ENCODE data around the gene RAD51B.

RAD51B gene

DNA sequence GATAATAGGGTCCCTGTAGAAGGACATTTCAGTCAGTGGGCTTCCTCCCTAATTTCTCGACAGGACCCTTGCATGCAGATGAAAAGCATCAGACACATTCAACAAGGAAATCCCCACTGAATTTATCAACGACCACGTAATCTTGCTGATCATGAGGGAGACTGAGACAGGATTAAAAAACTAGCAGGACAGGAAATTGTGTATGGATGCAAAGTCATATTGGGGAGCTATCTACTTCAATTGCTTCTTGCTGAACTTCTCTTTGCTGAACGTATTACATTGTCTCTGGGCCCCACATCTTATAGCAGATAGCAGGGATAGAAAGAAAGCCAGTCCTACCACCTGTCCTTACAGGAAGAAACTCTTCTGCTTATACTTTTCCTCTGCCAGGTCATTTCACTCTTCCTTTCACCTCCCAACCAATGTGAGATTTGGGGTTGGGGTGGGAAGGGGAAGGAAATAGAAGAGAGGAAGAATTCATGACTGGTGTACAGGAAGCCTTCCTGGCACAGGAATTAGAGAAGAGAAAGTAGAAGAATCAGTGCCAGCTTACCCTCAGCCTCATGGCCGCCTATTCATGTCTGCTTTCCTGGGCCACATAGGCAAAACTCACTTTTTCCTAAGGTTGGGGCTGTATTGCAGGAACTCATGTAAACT is 640.0 kb downstream of the RAD51B start:
- no peak for DNase-seq

DNA sequence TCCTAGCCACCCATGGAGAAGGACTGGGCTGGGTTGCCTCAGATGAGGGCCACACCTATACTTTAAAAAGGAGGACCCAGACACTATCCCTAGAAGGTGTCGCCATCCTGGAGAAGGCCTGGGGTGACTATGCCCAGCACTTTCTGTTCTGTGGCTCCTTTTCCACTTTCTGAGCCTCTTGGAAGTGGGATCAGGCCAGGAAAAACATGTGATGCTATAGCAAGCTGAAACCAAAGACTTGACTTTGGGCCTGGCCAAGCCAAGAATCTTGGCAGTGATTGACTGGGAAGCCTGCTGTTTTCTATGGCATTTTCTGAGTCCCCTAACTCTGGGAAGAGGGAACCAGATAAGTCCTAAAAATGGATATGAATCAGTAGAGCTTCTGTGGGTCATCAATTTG is 641.0 kb downstream of the RAD51B start:
- DNase-seq, result no peak

DNA sequence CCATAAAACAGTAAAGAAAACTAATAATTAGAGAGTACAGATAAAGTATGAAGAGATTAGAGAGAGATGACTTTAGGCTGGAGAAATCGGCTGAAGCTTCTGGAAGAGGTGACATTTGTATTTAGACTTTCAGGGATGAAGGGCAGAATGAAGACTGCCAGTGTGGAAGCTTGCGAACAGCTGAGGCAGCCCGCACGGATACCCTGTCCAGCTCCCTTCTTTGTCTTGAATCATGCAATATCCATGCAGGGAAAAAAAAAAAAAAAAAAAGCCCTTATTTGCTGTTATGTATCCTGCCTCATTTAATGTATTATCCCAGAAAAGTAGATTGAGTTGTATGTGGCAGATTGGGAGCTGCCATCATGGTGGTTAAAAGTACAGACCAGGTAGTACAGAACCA is 641.5 kb downstream of the RAD51B start:
- DNase-seq, result no peak

DNA sequence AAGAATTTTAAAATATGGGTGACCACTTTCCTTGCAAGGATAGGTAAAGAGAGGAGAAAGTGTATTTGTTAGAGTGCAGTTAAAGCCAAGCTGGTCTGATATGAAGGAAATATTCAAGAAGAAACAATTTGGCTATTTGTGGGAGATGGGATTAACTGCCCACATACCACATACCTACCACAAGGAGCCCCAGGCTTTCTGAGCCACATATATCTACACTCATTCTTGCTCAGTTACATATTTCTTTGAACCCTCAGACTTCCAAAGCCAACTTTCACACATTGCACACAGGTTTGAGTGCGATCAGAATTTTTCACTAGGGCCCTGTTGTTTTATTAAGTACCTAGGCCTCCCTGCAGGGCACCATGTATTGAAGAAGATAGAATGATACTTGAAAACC is 643.1 kb downstream of the RAD51B start:
- DNase-seq, result no peak

DNA sequence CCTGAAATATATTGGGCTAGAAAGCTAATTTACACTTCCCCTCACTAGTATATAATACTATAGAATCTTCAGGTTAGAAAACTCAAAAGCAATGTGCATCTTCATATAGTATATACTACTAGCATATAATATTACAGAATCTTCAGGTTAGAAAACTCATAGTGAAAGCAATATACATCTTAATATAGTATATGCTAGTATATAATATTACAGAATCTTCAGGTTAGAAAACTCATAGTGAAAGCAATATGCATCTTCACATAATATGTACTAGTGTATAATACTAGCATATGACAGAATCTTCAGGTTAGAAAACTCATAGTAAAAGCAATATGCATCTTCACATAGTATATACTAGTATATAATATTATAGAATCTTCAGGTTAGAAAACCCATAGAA is 643.7 kb downstream of the RAD51B start:
- DNase-seq, result no peak

DNA sequence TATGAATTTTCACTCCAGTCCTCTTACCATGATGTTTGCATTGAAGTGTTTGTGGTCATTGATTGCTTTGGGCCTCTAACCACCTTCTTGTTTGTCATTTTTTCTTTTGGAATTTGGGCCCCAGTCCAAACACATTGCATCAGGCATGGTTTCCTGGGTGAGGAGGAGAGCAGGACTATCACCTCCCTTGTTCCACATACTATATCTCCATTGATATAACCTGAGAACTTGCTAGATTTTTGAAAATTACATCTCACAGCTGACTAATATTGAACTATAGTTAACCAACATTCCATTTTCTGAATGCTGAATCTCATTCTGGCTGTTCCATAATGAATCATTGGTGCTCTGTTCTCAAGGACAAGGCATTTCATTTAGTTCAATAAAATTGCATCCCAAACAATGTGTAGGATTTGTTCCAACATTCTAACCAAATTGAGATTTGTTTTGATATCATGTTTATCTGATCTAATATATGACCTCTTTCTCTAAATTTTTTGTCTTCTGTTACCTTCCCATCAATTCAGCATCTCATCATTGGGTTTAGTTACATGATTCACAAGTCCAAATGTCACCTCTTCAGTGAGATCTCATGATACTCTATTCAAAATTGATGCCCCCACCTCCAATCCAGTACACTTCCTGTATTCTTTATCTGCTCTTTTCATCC is 644.3 kb downstream of the RAD51B start:
- no peak for DNase-seq

DNA sequence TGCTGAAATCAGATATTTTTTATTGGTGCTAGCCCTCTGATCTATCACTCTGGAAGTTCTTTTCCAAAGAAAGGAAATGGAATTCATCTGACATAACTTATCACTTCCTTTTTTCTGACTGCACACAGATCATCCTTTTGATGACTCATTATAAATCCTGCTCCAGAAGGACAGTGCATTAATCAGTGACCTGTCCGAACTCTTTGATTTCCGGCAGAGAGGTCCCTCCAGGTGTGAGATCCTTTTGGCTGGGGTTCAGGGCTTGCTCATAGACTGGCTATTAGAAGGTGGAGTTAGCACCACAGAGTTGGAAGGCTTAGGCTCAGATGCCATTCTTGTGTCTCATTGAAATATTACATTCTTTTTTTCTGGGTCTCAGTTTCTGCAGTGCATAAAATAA is 645.1 kb downstream of the RAD51B start:
- no peak for DNase-seq

DNA sequence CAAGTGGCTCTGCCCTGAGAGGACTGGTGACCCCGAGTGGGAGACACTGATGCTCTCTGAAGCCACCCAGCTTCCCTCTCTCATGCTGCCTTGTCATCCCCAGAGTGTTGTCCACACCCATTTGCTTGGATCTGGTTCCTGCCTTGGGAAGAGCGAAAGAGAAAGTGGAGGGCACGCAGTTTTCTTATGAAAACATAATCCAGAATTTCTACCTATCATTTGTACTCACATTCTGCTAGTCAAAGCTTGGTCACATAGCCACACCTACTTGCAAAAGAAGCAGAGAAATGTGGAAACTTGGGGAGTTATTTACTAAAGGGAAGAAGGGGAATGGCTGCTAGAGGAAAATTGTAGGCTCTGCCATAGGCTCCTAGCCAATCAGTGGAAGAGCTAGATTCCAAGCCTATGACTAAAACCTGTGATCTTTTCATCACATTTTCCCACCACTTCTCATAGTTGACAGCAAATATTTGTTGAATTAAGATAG is 647.0 kb downstream of the RAD51B start:
- no peak for DNase-seq

DNA sequence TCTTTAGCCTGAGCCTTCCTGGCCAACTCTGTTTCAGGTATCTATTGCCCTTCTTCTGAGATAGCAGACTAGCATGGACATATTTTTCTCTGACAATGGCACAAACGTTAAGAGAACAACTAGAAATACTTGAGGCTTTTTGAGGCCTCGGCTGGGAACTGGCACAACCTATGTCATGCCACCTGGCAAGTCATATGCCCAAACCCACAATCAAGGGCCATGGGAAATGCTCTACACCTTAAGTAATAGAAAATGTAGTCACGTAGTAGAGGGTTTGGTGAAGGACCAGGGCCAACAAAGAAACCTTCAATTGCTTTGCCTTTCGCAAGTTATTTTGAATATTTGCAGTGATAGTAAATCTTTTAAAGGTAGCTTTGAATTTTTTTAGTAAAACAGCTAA is 647.8 kb downstream of the RAD51B start:
- DNase-seq, result no peak

DNA sequence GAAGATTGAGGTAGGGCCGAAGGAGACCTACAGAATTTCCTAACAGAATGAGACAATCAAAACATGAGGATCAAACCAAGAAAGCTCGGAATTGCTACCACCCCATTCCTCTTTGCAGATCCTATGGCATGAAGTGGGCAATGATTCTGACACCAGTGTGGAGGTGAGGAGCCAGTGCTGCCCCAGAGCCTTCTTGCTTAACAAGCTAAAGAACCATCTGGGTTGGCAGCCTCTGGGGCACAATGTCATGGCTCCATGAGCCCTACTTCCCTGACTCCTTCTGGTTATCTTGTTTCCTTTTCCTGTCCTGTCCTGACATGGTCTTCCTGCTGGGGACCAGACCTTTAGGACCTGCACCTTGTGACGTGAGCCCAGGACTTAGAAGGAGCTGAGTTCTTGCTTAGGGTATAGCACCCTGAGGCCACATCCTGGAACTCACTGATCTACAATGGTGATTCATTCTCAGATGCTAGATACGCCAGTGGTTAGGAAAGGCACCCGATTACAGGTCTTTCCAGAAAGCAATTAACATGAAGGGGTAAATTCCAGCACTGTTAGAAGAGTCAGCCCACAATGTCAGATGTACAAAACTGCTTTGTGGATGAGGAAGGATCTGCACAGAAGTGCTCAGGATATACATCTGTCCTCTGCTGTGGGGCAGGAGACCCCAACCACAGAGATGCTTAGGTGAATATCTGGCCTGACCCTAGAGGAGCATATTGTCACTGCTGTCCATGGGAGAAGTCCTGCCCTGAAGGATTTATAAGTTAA is 649.0 kb downstream of the RAD51B start:
- no peak for DNase-seq

DNA sequence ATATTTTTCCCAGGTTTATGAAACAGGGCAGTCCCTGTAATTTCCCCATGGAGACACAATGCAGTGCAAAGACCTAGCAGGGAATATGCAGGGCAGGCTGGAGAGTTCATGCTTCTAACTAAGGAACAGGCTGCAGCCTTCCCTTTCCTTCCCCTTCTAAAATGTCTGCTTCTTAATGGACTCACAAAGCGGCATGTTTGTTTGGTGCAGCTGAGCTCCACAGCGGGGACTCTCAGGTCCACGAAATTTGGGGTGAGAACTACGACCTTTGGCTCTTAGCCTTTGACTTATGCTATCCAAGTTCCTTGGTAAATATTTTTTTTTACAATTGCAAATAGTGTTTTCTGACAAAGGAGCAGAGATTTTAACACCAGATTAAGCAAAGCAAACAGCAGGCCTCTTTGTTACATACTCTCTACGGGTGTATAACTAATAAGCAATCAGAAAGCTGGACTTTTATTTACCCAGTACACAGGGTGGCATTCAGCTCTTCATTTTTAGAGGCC is 649.7 kb downstream of the RAD51B start:
- DNase-seq, result no peak

DNA sequence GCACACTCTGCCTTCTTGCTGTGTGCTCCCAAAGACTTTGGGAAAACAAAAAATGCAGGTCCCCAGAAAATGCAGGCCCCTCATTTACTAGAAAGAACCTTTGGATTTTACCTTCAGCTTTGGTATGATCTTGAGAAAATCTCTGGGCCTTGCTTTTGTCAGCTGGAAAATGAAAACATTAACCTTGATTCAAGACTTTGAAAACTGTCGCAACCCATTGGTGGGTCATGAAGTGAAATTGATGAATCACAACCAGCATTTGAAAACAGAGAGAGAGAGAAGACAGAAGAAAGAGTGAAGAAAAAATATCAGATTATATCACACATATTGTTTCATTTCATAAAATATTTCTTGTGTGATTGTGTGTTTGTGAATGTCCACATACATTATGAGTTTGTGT is 650.8 kb downstream of the RAD51B start:
- no peak for DNase-seq

DNA sequence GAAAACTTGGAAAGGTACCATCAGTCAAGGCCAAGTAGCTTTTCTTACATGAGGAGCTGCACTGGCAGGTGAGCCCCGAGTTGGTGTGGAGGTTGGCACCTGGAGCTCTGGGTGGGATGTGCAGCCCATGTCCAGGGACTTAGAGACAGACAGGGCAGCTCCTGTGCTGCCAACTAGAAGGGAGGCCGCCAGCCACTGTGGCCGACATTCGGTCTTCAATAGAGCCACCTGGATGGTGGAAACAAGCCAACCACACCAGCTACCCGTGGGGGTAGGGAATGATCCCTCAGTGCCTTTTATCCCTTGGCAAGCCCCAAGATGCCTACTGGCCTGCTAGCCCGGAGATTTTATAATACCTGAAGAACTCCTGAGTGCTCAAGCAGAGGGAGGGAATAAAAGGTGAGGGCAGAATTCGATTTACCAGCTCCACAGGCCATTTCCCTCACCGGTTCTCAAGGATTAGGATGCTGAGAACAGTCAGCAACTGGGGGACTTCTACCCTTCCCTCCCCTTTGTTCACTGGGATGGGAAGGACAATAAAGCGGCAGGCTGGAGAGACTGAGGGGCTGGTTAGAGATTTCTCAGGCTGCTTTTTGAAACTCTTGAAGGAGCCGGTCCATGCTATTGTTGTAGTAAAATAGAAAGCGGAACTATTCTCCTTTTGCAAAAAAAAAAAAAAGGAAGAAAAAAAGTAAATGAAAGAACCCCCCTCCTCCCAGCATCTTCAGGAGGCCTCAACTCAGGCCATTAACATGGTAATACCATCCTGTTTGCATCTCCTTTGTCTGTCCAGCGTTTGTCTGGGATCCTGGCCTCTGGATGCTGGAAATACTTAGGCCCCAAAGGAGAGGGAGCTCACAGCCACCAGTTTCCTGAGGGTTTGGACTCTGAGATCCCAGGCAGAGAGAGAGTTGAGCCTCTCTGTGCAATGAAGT is 651.7 kb downstream of the RAD51B start:
- no peak for DNase-seq

DNA sequence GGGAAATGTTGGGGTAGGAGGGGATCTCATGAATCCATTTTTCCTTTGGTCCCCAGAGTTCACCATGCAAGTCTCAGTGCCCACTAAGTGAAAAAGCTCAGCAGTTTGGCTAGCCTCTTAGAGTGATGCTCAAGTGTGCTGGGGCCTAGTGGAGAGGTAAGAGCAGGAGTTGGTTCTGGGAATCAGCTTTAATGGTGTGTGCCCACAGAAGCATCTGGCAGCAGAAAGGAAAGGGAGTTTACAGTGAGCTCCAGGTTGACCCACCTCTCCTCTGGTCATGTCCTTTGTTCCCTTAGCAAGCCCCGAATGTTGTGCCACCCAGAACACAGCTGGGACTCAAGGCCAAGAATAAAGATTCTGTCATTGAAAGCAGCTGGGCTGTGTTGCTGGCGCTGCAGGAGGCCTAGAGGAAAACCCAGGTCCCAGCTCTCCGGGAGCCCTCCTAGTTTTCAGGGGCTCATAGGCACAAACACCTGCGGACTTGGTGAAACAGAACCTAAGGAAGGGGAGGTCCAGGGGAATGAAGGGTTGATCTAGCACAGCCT is 652.5 kb downstream of the RAD51B start:
- DNase-seq, result no peak

DNA sequence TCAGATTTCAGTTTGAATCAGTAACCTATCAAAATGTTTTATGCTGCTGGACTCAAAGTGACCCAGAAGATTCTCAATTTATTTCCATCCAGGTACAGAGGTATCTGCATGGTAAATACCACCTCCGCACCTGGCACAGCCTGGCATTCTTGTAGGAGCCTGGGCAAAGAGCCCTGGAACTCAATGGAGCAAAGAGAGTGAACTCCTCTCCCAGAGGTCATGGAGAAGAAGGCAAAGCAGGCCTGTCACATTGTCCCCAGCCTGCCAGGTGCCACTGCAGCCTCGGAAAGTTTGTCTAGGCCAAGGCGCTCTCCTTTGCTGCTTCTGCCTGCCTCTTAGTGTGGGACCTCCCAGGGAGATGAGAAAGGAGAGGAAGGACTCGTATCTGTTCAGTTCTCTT is 653.5 kb downstream of the RAD51B start:
- DNase-seq, result no peak

DNA sequence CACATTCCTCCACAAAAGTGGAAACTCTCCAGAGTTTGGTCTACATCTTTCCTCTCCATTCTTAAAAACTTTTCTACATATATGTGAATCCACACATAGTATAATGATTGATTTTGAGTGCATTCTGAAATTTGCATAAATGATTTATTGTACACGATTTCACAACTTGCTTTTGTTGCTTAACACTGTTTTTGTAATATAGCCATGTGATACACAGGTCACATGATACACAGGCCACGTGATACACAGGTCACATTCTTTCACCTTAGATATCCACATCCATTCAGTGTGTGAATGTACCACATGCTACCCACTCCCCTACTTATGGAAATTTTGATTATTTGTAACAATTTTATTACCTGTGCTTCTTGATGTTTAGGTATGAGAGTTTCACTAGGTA is 654.2 kb downstream of the RAD51B start:
- DNase-seq, result no peak

DNA sequence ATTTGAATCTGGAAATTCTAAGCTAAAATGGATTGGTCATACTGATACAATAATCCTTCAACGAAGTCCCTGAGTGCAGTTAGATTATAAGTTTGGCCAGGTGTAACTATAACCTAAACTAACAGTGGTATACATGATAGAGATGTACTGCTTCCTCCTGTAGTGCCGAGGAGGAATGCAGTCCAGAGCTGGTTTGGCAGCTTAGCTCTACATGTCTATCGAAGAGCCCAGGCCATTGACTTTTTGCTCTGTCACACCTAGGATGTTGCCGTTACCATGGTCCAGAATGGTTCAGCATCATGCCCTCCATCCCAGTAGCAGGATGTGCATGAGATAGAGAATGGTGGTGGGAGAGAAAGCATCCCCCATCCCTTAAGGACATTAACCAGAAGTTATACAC is 655.2 kb downstream of the RAD51B start:
- no peak for DNase-seq

DNA sequence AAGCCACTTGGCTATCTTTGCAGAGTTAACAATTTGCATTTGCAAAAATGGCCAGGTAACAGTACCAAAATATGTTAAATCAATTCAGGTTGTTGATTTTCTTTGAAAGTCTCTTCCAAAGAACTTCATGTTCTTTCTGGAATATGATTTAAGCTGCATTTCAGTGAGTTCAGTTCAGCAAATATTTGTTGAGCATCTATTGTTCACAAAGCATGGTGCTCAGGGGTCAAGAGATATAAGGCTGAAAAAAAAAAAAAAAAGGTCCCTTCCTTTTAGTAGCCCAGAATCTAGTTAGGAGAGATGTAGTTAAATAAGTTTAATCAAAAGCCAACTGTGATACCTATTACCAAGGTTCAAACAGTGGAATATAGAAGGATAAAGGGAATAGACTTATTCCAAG is 656.2 kb downstream of the RAD51B start:
- DNase-seq, result no peak

DNA sequence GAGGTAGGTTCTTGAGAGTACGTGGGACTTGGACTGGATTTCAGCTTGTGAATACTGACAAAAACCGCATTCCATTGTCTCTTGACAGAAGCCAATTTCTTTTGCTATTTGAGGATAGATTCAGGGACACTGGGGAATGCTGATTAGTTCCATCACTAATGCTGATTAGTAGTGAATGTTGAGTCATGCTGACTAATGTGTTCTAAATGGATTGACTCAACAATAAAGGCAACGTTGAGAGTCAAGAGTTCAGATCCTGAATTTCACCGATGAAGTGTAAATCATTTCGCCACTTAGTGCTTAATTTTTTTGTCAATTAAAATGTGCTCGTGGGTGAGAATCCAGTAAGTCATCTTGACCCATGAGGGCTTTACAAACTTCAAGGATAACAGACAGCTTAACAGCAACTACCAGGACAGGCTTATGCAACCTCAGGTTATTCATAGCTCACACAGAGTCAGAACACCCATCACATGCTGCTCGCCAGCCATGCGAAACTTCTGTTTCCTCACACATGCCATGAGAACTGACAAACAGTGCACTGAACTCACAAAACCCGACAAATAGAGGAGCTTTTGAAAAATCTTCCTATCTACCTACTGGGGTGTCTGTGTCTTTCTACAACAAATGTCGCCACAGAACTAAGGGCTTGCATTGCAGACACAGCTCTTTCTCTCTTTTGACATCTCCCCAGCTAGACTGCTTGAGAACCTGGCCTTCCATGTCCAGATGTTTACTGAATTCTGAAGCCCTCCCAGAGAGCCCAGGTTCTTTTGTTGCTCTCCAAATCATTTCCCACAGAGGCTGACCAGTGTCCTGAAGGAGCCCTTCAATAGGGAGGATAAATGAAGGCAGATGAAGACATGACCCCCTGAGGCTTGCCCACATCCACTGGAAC is 656.9 kb downstream of the RAD51B start:
- DNase-seq, result no peak

DNA sequence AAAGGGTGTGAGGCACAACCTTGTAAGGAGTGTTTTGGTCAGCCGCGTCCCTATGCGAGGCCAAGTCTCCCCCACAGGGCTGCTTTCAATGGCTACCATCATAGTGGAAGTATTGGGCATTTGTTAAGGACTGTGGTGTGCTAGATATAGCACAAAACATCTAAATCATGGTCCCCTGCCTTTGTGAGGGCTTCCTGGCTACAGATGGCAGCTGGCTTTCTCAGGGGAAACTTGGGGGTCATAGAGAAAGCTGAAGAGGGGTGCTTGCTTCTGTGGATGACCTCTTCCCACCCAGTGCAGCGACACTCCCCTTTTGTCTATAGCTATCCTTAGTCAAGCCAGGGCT is 657.5 kb downstream of the RAD51B start:
- DNase-seq, result no peak

DNA sequence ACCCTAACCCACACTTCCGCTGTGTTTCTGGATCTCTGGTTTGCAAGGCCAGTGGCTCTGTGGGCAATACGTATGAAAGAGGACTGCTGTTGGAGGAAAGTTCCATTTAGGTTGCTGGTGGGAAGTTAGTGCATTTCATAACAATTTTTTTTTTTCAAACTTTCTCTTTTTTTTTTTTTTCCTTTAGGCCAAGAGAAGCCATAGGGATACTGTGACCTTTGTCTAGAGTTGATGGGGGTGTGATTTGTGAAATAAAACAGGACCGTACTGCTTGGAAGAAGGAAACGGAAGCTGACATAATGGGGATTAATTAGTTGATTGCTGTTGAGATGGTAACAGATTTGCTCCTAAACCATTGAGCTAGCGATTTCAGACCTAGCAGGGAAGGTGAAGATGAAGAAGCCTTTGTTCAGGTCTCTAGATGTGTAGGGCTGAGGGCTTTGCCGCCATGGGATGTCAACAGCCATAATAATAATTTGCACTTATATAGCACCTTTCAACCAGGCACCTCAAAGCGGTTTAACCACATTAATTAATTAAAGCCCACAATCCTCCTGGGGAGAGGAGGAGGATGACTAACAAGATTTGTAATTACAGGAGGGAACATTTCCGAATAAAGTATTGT is 658.0 kb downstream of the RAD51B start:
- DNase-seq, result no peak

All from NCI-H526 treated with DMSO at 0.1 percent for 48 hours (cell line).